ENCODE results near the gene SLC35A2. TPM values are rescaled to one million over a fixed set of nuclear protein-coding genes. Genes with fewer than 3 reads are reported as not detected.

Gene SLC35A2
- total RNA-seq, 1 experiment from 2014 or later = 22.7 TPM

- no peak for DNase-seq (ENCODE audit: low read depth in 1 of 2, low spot score in 2 of 2)
- H3K36me3 ChIP-seq = 0 out of 2 replicates have a peak, but pooled peaks cover 7% of the 10 kb centered on the region
- no peak overlapping the region for H3K27ac ChIP-seq
- H3K27me3 ChIP-seq (replicated peaks) = no peaks in the 10 kb centered on the region
- H3K4me3 ChIP-seq = peak overlapping the region; percentile 59
- H3K9me3 ChIP-seq (replicated peaks) = no peaks in the 10 kb centered on the region
- H3K4me1 ChIP-seq (replicated peaks) = peaks cover 14% of the 10 kb centered on the region
Measured at GRCh38 chrX:48919360-48919841, 8.0 kb upstream of the SLC35A2 start.

GRCh38 chrX:48918643-48919340 lies 7.3 kb upstream of the SLC35A2 start, which contains the start of gene PIM2:
PIM2 (minus strand) TSS chrX:48919024; CDS start chrX:48918834, 190 bp downstream.
- Histone ChIP-seq H3K27me3 (replicated peaks) (no peaks in the 10 kb centered on the region), H3K36me3 (0 out of 2 replicates have a peak, but pooled peaks cover 2% of the 10 kb centered on the region), H3K4me1 (replicated peaks) (peaks cover 14% of the 10 kb centered on the region), H3K27ac (peak within 1 kb of the TSS; percentile 55), H3K4me3 (peak within 1 kb of the TSS; percentile 59), H3K9me3 (replicated peaks) (no peaks in the 10 kb centered on the region)
- DNase-seq (ENCODE audit: low read depth in 1 of 2, low spot score in 2 of 2) = peak; percentile 75 to 89

GRCh38 chrX:48918301-48918642 lies 6.8 kb upstream of the SLC35A2 start:
- Histone ChIP-seq H3K27me3 (replicated peaks) (no peaks in the 10 kb centered on the region), H3K4me3 (peak overlapping the region; percentile 59), H3K9me3 (replicated peaks) (no peaks in the 10 kb centered on the region), H3K4me1 (replicated peaks) (peaks cover 14% of the 10 kb centered on the region), H3K27ac (0 out of 2 replicates have a peak overlapping the region, but pooled peaks have one; percentile 51), H3K36me3 (0 out of 2 replicates have a peak, but pooled peaks cover 2% of the 10 kb centered on the region)
- DNase-seq (ENCODE audit: low read depth in 1 of 2, low spot score in 2 of 2) = no peak

DNA sequence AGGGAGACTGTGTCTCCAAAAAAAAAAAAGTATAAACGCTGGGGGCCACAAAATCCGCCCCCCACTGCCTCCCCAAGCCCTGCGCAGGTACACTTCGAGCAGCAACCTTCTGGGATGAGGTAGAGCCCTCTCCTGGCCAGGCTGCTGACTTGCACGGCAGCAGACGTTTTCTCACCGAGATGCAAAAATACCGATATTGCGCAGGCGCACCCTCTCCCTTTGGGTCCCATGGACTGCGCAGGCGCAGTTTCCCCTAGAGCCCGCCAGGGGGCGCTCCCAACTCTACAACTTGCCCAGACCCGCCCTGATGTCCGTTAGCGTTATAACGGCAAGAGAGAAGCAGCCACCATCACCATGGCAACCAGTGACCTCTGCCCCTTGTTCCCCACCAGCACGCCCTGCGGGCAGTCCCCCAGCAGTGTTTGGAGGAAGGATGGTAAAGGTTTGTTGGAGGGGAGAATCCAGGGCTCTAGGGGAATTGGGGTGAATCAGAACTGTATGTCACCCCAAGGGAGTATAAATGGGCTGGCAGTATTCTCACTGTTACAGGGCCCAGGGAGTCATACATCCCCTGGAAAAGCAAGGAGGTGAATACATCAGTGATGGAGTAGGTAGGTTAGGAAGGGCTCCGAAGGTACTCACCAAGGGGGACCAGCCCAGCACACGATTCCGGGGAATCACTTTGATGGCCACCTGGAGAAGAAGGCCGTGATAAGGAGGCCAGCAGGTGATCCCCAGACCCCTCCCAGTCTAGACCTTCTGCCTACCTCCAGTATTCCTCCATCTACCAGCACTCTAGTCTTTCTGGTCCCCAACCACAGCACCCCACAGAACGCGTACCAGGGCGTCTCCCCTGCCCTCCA lies 5.9 kb upstream of the SLC35A2 start:
- Histone ChIP-seq H3K4me1 (replicated peaks) (peaks cover 14% of the 10 kb centered on the region), H3K9me3 (replicated peaks) (no peaks in the 10 kb centered on the region), H3K4me3 (peak overlapping the region; percentile 59), H3K36me3 (no peaks in the 10 kb centered on the region), H3K27ac (peak overlapping the region; percentile 55), H3K27me3 (replicated peaks) (no peaks in the 10 kb centered on the region)
- peak; percentile 85 to 91 for DNase-seq (ENCODE audit: low read depth in 1 of 2, low spot score in 2 of 2)

- H3K4me1 ChIP-seq (replicated peaks) = peaks cover 13% of the 10 kb centered on the region
- no peak for DNase-seq (ENCODE audit: low read depth in 1 of 2, low spot score in 2 of 2)
- no peak overlapping the region for H3K27ac ChIP-seq
- no peaks in the 10 kb centered on the region for H3K36me3 ChIP-seq
- H3K9me3 ChIP-seq (replicated peaks) = no peaks in the 10 kb centered on the region
- H3K4me3 ChIP-seq = no peak overlapping the region
- H3K27me3 ChIP-seq (replicated peaks) = no peaks in the 10 kb centered on the region
Measured at GRCh38 chrX:48914593-48915493, 3.4 kb upstream of the SLC35A2 start.

DNA sequence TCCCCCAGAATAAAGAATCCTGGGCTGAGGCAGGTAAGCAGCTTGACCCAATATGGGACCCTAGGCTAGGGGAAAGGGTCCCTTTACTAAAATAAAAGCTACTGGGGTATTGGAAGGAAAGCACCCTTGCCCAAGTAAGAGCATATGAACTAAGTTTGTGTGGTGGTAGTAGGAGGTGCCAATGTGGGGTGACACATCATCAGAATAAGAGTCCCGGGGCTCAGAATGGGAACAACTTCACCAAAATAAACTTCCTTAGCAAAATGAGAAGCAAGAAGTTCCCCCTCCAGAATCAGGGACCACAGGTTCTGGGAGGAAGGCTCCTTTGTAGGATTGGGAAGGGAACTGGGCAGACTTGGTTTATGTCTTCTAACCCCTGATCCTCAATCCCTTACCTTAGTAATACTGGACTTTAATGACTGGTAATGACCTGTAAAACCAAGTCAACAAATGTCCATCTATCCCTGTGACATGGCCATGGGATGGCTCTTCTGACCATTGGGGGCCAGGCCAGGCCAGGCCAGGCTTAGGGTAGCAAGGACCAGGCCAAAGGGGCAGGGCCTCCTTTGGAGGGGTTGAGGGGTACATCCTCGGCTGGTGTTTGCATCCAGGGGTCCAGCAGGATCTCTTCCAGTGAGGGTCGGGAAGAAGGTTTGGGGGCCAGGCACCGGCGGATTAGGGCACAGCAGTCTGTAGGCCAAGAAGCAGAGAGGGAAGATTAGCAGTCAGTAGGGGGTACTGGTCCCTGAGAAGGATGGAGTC lies 2.3 kb upstream of the SLC35A2 start:
- H3K4me3 ChIP-seq = no peak overlapping the region
- no peaks in the 10 kb centered on the region for H3K36me3 ChIP-seq
- H3K4me1 ChIP-seq (replicated peaks) = peaks cover 7% of the 10 kb centered on the region
- no peaks in the 10 kb centered on the region for H3K27me3 ChIP-seq (replicated peaks)
- H3K9me3 ChIP-seq (replicated peaks) = no peaks in the 10 kb centered on the region
- H3K27ac ChIP-seq = no peak overlapping the region
- DNase-seq (ENCODE audit: low read depth in 1 of 2, low spot score in 2 of 2) = no peak

DNA sequence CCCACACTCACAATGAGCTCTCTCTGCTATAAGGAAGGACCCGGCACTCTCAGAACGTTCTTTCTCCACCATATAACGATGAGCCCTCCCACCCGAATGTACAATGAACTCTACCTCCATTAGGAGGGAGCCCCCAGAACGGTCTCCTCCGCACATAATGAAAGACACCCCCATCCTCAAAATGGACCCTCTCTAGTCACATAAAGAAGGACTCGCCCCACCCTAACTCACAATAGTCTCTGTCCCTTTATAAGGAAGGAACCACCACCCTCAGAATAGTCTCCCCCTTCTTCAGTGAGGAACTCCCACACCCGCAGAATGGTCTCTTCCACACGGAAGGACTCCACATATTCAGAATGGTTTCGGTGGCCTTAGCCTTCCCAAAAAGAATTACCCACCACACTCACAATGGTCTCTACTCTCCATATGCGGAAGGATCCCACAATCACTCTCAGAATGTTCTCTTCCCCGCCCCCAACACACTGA lies 477 bp downstream of the SLC35A2 start:
- no peaks in the 10 kb centered on the region for H3K36me3 ChIP-seq
- no peaks in the 10 kb centered on the region for H3K4me1 ChIP-seq (replicated peaks)
- H3K9me3 ChIP-seq (replicated peaks) = no peaks in the 10 kb centered on the region
- peak overlapping the region; percentile 78 for H3K4me3 ChIP-seq
- H3K27me3 ChIP-seq (replicated peaks) = no peaks in the 10 kb centered on the region
- no peak for DNase-seq (ENCODE audit: low read depth in 1 of 2, low spot score in 2 of 2)
- H3K27ac ChIP-seq = peak overlapping the region; percentile 81

GRCh38 chrX:48909703-48910294 lies 1.6 kb downstream of the SLC35A2 start:
- no peaks in the 10 kb centered on the region for H3K27me3 ChIP-seq (replicated peaks)

DNA sequence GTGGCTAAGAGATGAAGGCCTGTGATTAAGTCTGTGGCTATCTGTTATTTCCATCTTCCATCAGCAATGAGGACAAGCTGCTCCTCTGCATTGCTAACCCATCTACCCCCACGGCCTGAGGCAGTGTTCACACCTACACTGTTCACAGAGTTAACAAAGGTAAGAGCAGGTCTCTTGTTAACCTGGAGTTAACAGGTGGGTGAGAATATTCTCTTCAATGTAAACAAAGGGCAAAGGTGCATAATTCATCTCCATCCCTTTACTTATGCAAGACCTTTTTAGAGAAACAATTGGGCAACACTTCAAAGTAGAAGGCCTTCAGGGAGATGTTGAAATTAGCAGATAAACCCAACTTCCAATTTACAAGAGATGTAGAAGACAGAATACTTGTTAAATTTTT lies 2.8 kb downstream of the SLC35A2 start:
- H3K27me3 ChIP-seq (replicated peaks) = no peaks in the 10 kb centered on the region
- H3K9me3 ChIP-seq (replicated peaks) = no peaks in the 10 kb centered on the region
- no peak overlapping the region for H3K4me3 ChIP-seq
- no peak for DNase-seq (ENCODE audit: low read depth in 1 of 2, low spot score in 2 of 2)
- H3K27ac ChIP-seq = no peak overlapping the region
- no peaks in the 10 kb centered on the region for H3K36me3 ChIP-seq
- no peaks in the 10 kb centered on the region for H3K4me1 ChIP-seq (replicated peaks)

More at GRCh38 chrX:48909703-48910294, 1.6 kb downstream of the SLC35A2 start:
- no peak for DNase-seq (ENCODE audit: low read depth in 1 of 2, low spot score in 2 of 2)
- Histone ChIP-seq H3K9me3 (replicated peaks) (no peaks in the 10 kb centered on the region), H3K36me3 (no peaks in the 10 kb centered on the region), H3K27ac (no peak overlapping the region), H3K4me3 (no peak overlapping the region), H3K4me1 (replicated peaks) (no peaks in the 10 kb centered on the region)

- Histone ChIP-seq H3K4me3 (no peak overlapping the region), H3K4me1 (replicated peaks) (no peaks in the 10 kb centered on the region), H3K9me3 (replicated peaks) (no peaks in the 10 kb centered on the region), H3K27ac (no peak overlapping the region), H3K27me3 (replicated peaks) (no peaks in the 10 kb centered on the region), H3K36me3 (peaks cover 19% of the 10 kb centered on the region)
- no peak for DNase-seq (ENCODE audit: low read depth in 1 of 2, low spot score in 2 of 2)
Measured at GRCh38 chrX:48905090-48905790, 6.2 kb downstream of the SLC35A2 start.

DNA sequence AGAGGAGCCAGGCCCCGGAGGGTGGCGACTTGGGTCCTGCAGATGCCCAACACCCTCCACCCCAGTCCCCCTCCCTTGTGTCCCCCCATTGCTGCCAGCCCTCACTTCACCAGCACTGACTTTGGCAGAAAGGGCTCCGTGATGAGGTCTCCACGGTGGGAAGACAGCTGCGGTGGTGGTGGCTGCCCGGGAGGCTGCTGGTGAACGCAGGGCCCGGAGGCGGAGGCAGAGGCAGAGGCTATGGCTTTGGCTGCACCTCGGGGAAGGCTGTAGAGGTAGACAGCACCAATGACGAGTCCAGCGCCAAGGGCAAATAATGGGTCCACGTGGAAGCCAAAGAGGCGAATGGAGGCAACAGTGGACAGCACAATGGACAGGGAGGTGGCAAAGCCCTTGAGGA lies 6.8 kb downstream of the SLC35A2 start:
- Histone ChIP-seq H3K9me3 (replicated peaks) (no peaks in the 10 kb centered on the region), H3K27me3 (replicated peaks) (no peaks in the 10 kb centered on the region), H3K4me1 (replicated peaks) (no peaks in the 10 kb centered on the region), H3K4me3 (no peak overlapping the region), H3K36me3 (peaks cover 20% of the 10 kb centered on the region), H3K27ac (no peak overlapping the region)
- DNase-seq (ENCODE audit: low read depth in 1 of 2, low spot score in 2 of 2) = no peak

GRCh38 chrX:48904180-48904579 lies 7.3 kb downstream of the SLC35A2 start:
- H3K4me3 ChIP-seq = no peak overlapping the region
- no peaks in the 10 kb centered on the region for H3K4me1 ChIP-seq (replicated peaks)
- H3K27me3 ChIP-seq (replicated peaks) = no peaks in the 10 kb centered on the region
- H3K36me3 ChIP-seq = peaks cover 25% of the 10 kb centered on the region
- H3K27ac ChIP-seq = no peak overlapping the region
- no peaks in the 10 kb centered on the region for H3K9me3 ChIP-seq (replicated peaks)
- no peak for DNase-seq (ENCODE audit: low read depth in 1 of 2, low spot score in 2 of 2)

All from SJSA1 (cell line).